DLD1 (cell line): Measurements from ENCODE around the gene TRERF1.

Source experiments
- in situ Hi-C: cut with HindIII; loops from 2 replicates; pipeline ENCODE4 v1.10.0; 2017; ENCODE audit warnings: low sequenced_read_pairs

The TRERF1 gene

DNA sequence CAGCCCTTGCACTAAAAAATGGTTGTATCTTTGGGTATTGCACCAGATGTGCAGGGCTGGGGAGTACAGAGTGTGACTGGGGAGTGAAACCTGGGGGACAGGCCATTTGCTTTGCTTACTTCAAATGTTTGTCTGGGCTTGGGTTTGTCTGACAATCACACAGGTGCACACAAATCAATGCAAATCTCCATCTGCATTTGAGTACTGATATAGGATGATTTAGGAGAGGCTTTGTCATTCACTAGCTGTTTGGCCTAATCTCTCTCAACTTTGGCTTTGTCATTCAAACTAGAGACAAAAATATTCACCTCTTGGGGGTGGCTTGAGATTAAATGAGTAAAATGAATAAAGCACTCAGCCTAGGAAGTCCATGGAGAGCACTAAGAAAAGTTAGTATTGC, 274.7 kb downstream of the TRERF1 start:
- in situ Hi-C loops = no loop called here

DNA sequence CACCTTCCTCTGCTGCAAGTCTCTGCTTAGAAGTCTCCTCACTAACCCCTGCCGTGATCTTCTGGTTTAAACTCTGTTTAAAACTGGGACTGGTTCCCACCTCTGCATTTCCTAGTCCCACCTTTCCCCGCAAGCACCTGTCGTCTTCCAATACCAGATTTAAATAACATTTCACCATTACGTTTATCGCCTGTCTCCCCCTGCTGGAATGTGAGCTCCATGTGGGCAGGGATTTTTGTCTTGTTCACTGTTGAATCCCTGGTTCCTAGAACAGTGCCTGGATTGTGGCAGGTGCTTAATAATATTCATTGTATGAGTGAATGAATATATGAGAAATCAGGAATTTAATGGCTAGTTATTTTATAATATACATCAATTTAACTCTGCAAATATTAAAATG, 275.9 kb downstream of the TRERF1 start:
- in situ Hi-C loops = no loop called here
